NCI-H2196 treated with DMSO at 0.1 percent for 48 hours (cell line): Measurements from ENCODE around the gene IL10RB.
"Not testable (repeated sequence)": the region's sequence is repeated elsewhere in the genome, so short reads cannot be mapped to it uniquely, and the experiment has no call there.

Experiments
- DNase-seq: peaks from one replicate; lab custom pipeline; 2025; ENCODE audit not compliant: unreplicated experiment; lab: John Stamatoyannopoulos, UW

The IL10RB gene

GRCh38 chr21:33240404-33240803 lies 25.8 kb upstream of the IL10RB start:
- no peak for DNase-seq

- DNase-seq: no peak
These were observed 24.3 kb upstream of the IL10RB start for GRCh38 chr21:33241846-33242245.

- not testable (repeated sequence) for DNase-seq
These were observed 23.3 kb upstream of the IL10RB start for GRCh38 chr21:33242846-33243245.

- DNase-seq: no peak
These were observed 21.9 kb upstream of the IL10RB start for GRCh38 chr21:33244082-33244778.

GRCh38 chr21:33244779-33245105 lies 21.4 kb upstream of the IL10RB start:
- DNase-seq: no peak

GRCh38 chr21:33245289-33245918 lies 20.8 kb upstream of the IL10RB start:
- DNase-seq: no peak

GRCh38 chr21:33246506-33246905 lies 19.7 kb upstream of the IL10RB start:
- DNase-seq: no peak

- no peak for DNase-seq
These were observed 19.2 kb upstream of the IL10RB start for GRCh38 chr21:33246963-33247362.

GRCh38 chr21:33247599-33247998 lies 18.6 kb upstream of the IL10RB start:
- no peak for DNase-seq

- no peak for DNase-seq
These were observed 16.7 kb upstream of the IL10RB start for GRCh38 chr21:33249331-33250002.

GRCh38 chr21:33251119-33251518 lies 15.0 kb upstream of the IL10RB start:
- DNase-seq: no peak

- DNase-seq: not testable (repeated sequence)
These were observed 12.8 kb upstream of the IL10RB start for GRCh38 chr21:33253382-33253781.

GRCh38 chr21:33254766-33255165 lies 11.4 kb upstream of the IL10RB start:
- DNase-seq: no peak

- DNase-seq: no peak
These were observed 10.8 kb upstream of the IL10RB start for GRCh38 chr21:33255404-33255803.

- DNase-seq: no peak
These were observed 10.1 kb upstream of the IL10RB start for GRCh38 chr21:33256019-33256418.

- DNase-seq: no peak
These were observed 8.9 kb upstream of the IL10RB start for GRCh38 chr21:33257094-33257803.

- DNase-seq: no peak
These were observed 7.7 kb upstream of the IL10RB start for GRCh38 chr21:33258475-33258874.

GRCh38 chr21:33259428-33259827 lies 6.7 kb upstream of the IL10RB start:
- no peak for DNase-seq

- no peak for DNase-seq
These were observed 6.2 kb upstream of the IL10RB start for GRCh38 chr21:33259995-33260394.

- DNase-seq: no peak
These were observed 4.5 kb upstream of the IL10RB start for GRCh38 chr21:33261635-33262034.

GRCh38 chr21:33262921-33263320 lies 3.2 kb upstream of the IL10RB start:
- DNase-seq: no peak

- no peak for DNase-seq
These were observed 1.6 kb upstream of the IL10RB start for GRCh38 chr21:33264561-33264960.
